ENCODE data around the gene DIS3L2.
A peak's percentile ranks its signal among the peaks of the same experiment; 100 is the strongest.

The DIS3L2 gene

GRCh38 chr2:232276733-232277313, 315.3 kb downstream of the DIS3L2 start:
- no peak for DNase-seq

GRCh38 chr2:232278534-232278933, 317.0 kb downstream of the DIS3L2 start:
- DNase-seq, result no peak

- no peak for DNase-seq
Measured at GRCh38 chr2:232280341-232280740, 318.8 kb downstream of the DIS3L2 start.

- DNase-seq, result no peak
Measured at GRCh38 chr2:232281858-232282507, 320.5 kb downstream of the DIS3L2 start.

GRCh38 chr2:232282508-232283055, 321.1 kb downstream of the DIS3L2 start:
- DNase-seq, result no peak

- DNase-seq, result no peak
Measured at GRCh38 chr2:232286001-232286868, 324.7 kb downstream of the DIS3L2 start.

- no peak for DNase-seq
Measured at GRCh38 chr2:232287316-232287715, 325.8 kb downstream of the DIS3L2 start.

- no peak for DNase-seq
Measured at GRCh38 chr2:232288489-232289030, 327.0 kb downstream of the DIS3L2 start.

- DNase-seq, result no peak
Measured at GRCh38 chr2:232290668-232291067, 329.2 kb downstream of the DIS3L2 start.

- no peak for DNase-seq
Measured at GRCh38 chr2:232291343-232291742, 329.8 kb downstream of the DIS3L2 start.

GRCh38 chr2:232292395-232293154, 331.1 kb downstream of the DIS3L2 start:
- peak; percentile 75 to 79 for DNase-seq

- DNase-seq, result no peak
Measured at GRCh38 chr2:232293191-232293590, 331.7 kb downstream of the DIS3L2 start.

GRCh38 chr2:232295971-232296370, 334.5 kb downstream of the DIS3L2 start:
- no peak for DNase-seq

GRCh38 chr2:232296776-232297525, 335.4 kb downstream of the DIS3L2 start:
- no peak for DNase-seq

- DNase-seq, result no peak
Measured at GRCh38 chr2:232299084-232299483, 337.6 kb downstream of the DIS3L2 start.

- no peak for DNase-seq
Measured at GRCh38 chr2:232299927-232300674, 338.6 kb downstream of the DIS3L2 start.

GRCh38 chr2:232300894-232301387, 339.4 kb downstream of the DIS3L2 start:
- DNase-seq, result no peak

GRCh38 chr2:232304236-232304635, 342.7 kb downstream of the DIS3L2 start:
- DNase-seq, result no peak

GRCh38 chr2:232306741-232307305, 345.3 kb downstream of the DIS3L2 start:
- DNase-seq, result no peak

GRCh38 chr2:232307854-232308253, 346.3 kb downstream of the DIS3L2 start:
- no peak for DNase-seq

Measured in activated T-cell treated with anti-CD3 and anti-CD28 coated beads, Interleukin-2, amount 50 U/mL, for 48 hours (primary cell).